BLaER1 (cell line): Measurements from ENCODE around the gene WDR1.

Source experiments
- H3K27ac ChIP-seq: shearing (Covaris generic); formaldehyde crosslinking; 2 replicates; pipeline ENCODE4 v1.8.1; 2022
- H3K27me3 ChIP-seq: shearing (Covaris generic); formaldehyde crosslinking; 2 replicates; pipeline ENCODE4 v1.8.1; 2022
- H3K36me3 ChIP-seq: shearing (Covaris generic); formaldehyde crosslinking; 2 replicates; pipeline ENCODE4 v1.8.1; 2022
- H3K4me1 ChIP-seq: shearing (Covaris generic); formaldehyde crosslinking; 2 replicates; pipeline ENCODE4 v1.8.1; 2022
- H3K4me2 ChIP-seq: shearing (Covaris generic); formaldehyde crosslinking; 2 replicates; pipeline ENCODE4 v1.8.1; 2022
- H3K4me3 ChIP-seq: shearing (Covaris generic); formaldehyde crosslinking; 2 replicates; pipeline ENCODE4 v1.8.1; 2022
- H3K9ac ChIP-seq: shearing (Covaris generic); formaldehyde crosslinking; 2 replicates; pipeline ENCODE4 v1.8.1; 2022
- H3K9me3 ChIP-seq: shearing (Covaris generic); formaldehyde crosslinking; 2 replicates; pipeline ENCODE4 v1.8.1; 2022
- H4K20me1 ChIP-seq: shearing (Covaris generic); formaldehyde crosslinking; 2 replicates; pipeline ENCODE4 v1.8.1; 2022
- Cebpa-rat ChIP-seq: shearing (Covaris generic); IDR thresholded peaks from 2 replicates; pipeline ENCODE4 v1.8.1; 2022

WDR1 gene

GRCh38 chr4:10157478-10158332 lies 41.1 kb upstream of the WDR1 start:
- Histone ChIP-seq H3K9me3 (no peaks in the 10 kb centered on the region), H4K20me1 (no peaks in the 10 kb centered on the region), H3K4me2 (no peak overlapping the region), H3K27ac (no peak overlapping the region), H3K4me3 (no peak overlapping the region), H3K27me3 (no peaks in the 10 kb centered on the region), H3K36me3 (no peaks in the 10 kb centered on the region), H3K4me1 (peaks cover 53% of the 10 kb centered on the region), H3K9ac (no peak overlapping the region)
- TF ChIP-seq Cebpa-rat, result no peak

- Histone ChIP-seq H3K9ac (no peak overlapping the region), H3K9me3 (no peaks in the 10 kb centered on the region), H3K4me1 (peaks cover 56% of the 10 kb centered on the region), H3K27me3 (no peaks in the 10 kb centered on the region), H3K36me3 (no peaks in the 10 kb centered on the region), H3K4me2 (no peak overlapping the region), H3K27ac (no peak overlapping the region), H4K20me1 (no peaks in the 10 kb centered on the region), H3K4me3 (no peak overlapping the region)
- no peak for TF ChIP-seq Cebpa-rat
Measured at GRCh38 chr4:10154241-10154640, 37.6 kb upstream of the WDR1 start.

- Histone ChIP-seq H3K27me3 (no peaks in the 10 kb centered on the region), H3K4me2 (0 out of 2 replicates have a peak overlapping the region, but pooled peaks have one; percentile 87), H3K9ac (no peak overlapping the region), H3K9me3 (no peaks in the 10 kb centered on the region), H3K4me1 (peaks cover 55% of the 10 kb centered on the region), H3K4me3 (no peak overlapping the region), H3K27ac (no peak overlapping the region), H3K36me3 (no peaks in the 10 kb centered on the region), H4K20me1 (no peaks in the 10 kb centered on the region)
- TF ChIP-seq Cebpa-rat, result no peak
Measured at GRCh38 chr4:10153161-10153560, 36.6 kb upstream of the WDR1 start.

- TF ChIP-seq Cebpa-rat, result peak; percentile 55; the same call in 1 of the 2 replicates
- Histone ChIP-seq H4K20me1 (no peaks in the 10 kb centered on the region), H3K9me3 (no peaks in the 10 kb centered on the region), H3K27me3 (no peaks in the 10 kb centered on the region), H3K9ac (no peak overlapping the region; the same call in 1 of the 2 replicates), H3K4me3 (0 out of 2 replicates have a peak overlapping the region, but pooled peaks have one; percentile 16), H3K4me1 (peaks cover 53% of the 10 kb centered on the region), H3K27ac (peak overlapping the region; percentile 54), H3K36me3 (no peaks in the 10 kb centered on the region), H3K4me2 (peak overlapping the region; percentile 87)
Measured at GRCh38 chr4:10151182-10151581, 34.6 kb upstream of the WDR1 start.

- H3K27ac ChIP-seq, result no peak overlapping the region
- no peaks in the 10 kb centered on the region for H3K36me3 ChIP-seq
- TF ChIP-seq Cebpa-rat, result no peak
- H3K4me1 ChIP-seq, result peaks cover 51% of the 10 kb centered on the region
- no peak overlapping the region for H3K4me3 ChIP-seq
- H3K9me3 ChIP-seq, result no peaks in the 10 kb centered on the region
- no peaks in the 10 kb centered on the region for H3K27me3 ChIP-seq
- H3K9ac ChIP-seq, result no peak overlapping the region
- no peaks in the 10 kb centered on the region for H4K20me1 ChIP-seq
- H3K4me2 ChIP-seq, result peak overlapping the region; percentile 72
Measured at GRCh38 chr4:10144966-10145365, 28.4 kb upstream of the WDR1 start.

- Histone ChIP-seq H3K9me3 (no peaks in the 10 kb centered on the region), H3K9ac (no peak overlapping the region), H3K4me2 (peak overlapping the region; percentile 72), H3K36me3 (no peaks in the 10 kb centered on the region), H3K4me3 (no peak overlapping the region), H3K4me1 (peaks cover 46% of the 10 kb centered on the region), H3K27ac (no peak overlapping the region), H3K27me3 (no peaks in the 10 kb centered on the region), H4K20me1 (no peaks in the 10 kb centered on the region)
- TF ChIP-seq Cebpa-rat, result no peak
Measured at GRCh38 chr4:10144479-10144878, 27.9 kb upstream of the WDR1 start.

GRCh38 chr4:10143171-10143570 lies 26.6 kb upstream of the WDR1 start:
- no peaks in the 10 kb centered on the region for H4K20me1 ChIP-seq
- no peaks in the 10 kb centered on the region for H3K27me3 ChIP-seq
- H3K4me2 ChIP-seq, result no peak overlapping the region
- TF ChIP-seq Cebpa-rat, result no peak
- peaks cover 37% of the 10 kb centered on the region for H3K4me1 ChIP-seq
- H3K27ac ChIP-seq, result no peak overlapping the region
- no peaks in the 10 kb centered on the region for H3K36me3 ChIP-seq
- no peak overlapping the region for H3K4me3 ChIP-seq
- H3K9me3 ChIP-seq, result no peaks in the 10 kb centered on the region
- H3K9ac ChIP-seq, result no peak overlapping the region

- no peak for TF ChIP-seq Cebpa-rat
- Histone ChIP-seq H3K36me3 (no peaks in the 10 kb centered on the region), H4K20me1 (no peaks in the 10 kb centered on the region), H3K4me1 (peaks cover 28% of the 10 kb centered on the region), H3K27me3 (no peaks in the 10 kb centered on the region), H3K4me3 (no peak overlapping the region), H3K9me3 (no peaks in the 10 kb centered on the region), H3K27ac (no peak overlapping the region), H3K9ac (no peak overlapping the region), H3K4me2 (0 out of 2 replicates have a peak overlapping the region, but pooled peaks have one; percentile 22)
Measured at GRCh38 chr4:10140866-10141759, 24.5 kb upstream of the WDR1 start.

- Histone ChIP-seq H3K27ac (no peak overlapping the region), H3K4me3 (no peak overlapping the region), H3K4me1 (peaks cover 12% of the 10 kb centered on the region), H3K27me3 (no peaks in the 10 kb centered on the region), H3K4me2 (no peak overlapping the region), H4K20me1 (no peaks in the 10 kb centered on the region), H3K36me3 (no peaks in the 10 kb centered on the region), H3K9ac (no peak overlapping the region), H3K9me3 (no peaks in the 10 kb centered on the region)
- TF ChIP-seq Cebpa-rat, result no peak
Measured at GRCh38 chr4:10139518-10139917, 22.9 kb upstream of the WDR1 start.

- no peak overlapping the region for H3K9ac ChIP-seq
- no peak overlapping the region for H3K27ac ChIP-seq
- no peaks in the 10 kb centered on the region for H3K9me3 ChIP-seq
- H3K27me3 ChIP-seq, result no peaks in the 10 kb centered on the region; the same call in 1 of the 2 replicates
- no peak overlapping the region for H3K4me2 ChIP-seq
- no peaks in the 10 kb centered on the region for H4K20me1 ChIP-seq
- no peak overlapping the region for H3K4me3 ChIP-seq
- peaks cover 4% of the 10 kb centered on the region for H3K4me1 ChIP-seq
- TF ChIP-seq Cebpa-rat, result no peak
- no peaks in the 10 kb centered on the region for H3K36me3 ChIP-seq
Measured at GRCh38 chr4:10135260-10135659, 18.7 kb upstream of the WDR1 start.
